HepG2 (cell line): ENCODE measurements around the gene NAT9. TPM values are rescaled to one million over a fixed set of nuclear protein-coding genes. Genes with fewer than 3 reads are reported as not detected.

Experiments
- ATF7 ChIP-seq, 2 experiments: fragments of 450-650 bp in 1 of 2; sonication (generic) in 1 of 2; formaldehyde crosslinking in 1 of 2; IDR thresholded peaks; 2 replicates each; pipeline versions ENCODE4 v1.4.0 to v1.6.1; 2016 to 2020; ENCODE audit warnings: antibody characterized with exemption in 1 of 2, mild to moderate bottlenecking in 1 of 2, missing genetic modification reagents in 1 of 2
- ELF3 ChIP-seq: IDR thresholded peaks from 2 replicates; pipeline ENCODE4 v1.6.1; 2016; ENCODE audit warnings: missing genetic modification reagents, missing compliant biosample characterization
- HNRNPLL ChIP-seq: fragments of 200-400 bp; formaldehyde crosslinking; IDR thresholded peaks from 2 replicates; pipeline ENCODE4 v1.6.1; 2017; ENCODE audit warnings: mild to moderate bottlenecking, low read depth, low read length; ENCODE audit not compliant: poor library complexity, severe bottlenecking
- ISL2 ChIP-seq: sonication (generic); formaldehyde crosslinking; IDR thresholded peaks from 2 replicates; pipeline ENCODE4 v1.5.0; 2020; ENCODE audit warnings: missing genetic modification reagents
- JUNB ChIP-seq: sonication (generic); formaldehyde crosslinking; IDR thresholded peaks from 2 replicates; pipeline ENCODE4 v1.8.0; 2022; ENCODE audit warnings: missing genetic modification reagents, mild to moderate bottlenecking, borderline replicate concordance
- KMT2A ChIP-seq: sonication (generic); formaldehyde crosslinking; IDR thresholded peaks from 2 replicates; pipeline ENCODE4 v1.4.0; 2020; ENCODE audit warnings: missing genetic modification reagents
- MXD4 ChIP-seq: IDR thresholded peaks from 2 replicates; pipeline ENCODE4 v1.6.1; 2016; ENCODE audit warnings: mild to moderate bottlenecking, missing biosample characterization, missing genetic modification reagents
- MYNN ChIP-seq: sonication (generic); formaldehyde crosslinking; IDR thresholded peaks from 2 replicates; pipeline ENCODE4 v1.4.0; 2020; ENCODE audit warnings: mild to moderate bottlenecking, low read depth, missing genetic modification reagents
- NFIB ChIP-seq: sonication (generic); formaldehyde crosslinking; IDR thresholded peaks from 2 replicates; pipeline ENCODE4 v1.9.0; 2021; ENCODE audit warnings: missing genetic modification reagents, mild to moderate bottlenecking, borderline replicate concordance
- RFXANK ChIP-seq: IDR thresholded peaks from 2 replicates; pipeline ENCODE4 v1.6.1; 2016
- ZNF20 ChIP-seq: sonication (generic); formaldehyde crosslinking; IDR thresholded peaks from 2 replicates; pipeline ENCODE4 v1.4.0; 2020; ENCODE audit warnings: mild to moderate bottlenecking, moderate library complexity, missing genetic modification reagents
- ZNF703 ChIP-seq: sonication (generic); formaldehyde crosslinking; IDR thresholded peaks from 2 replicates; pipeline ENCODE4 v1.5.1; 2020; ENCODE audit warnings: missing genetic modification reagents, mild to moderate bottlenecking, moderate library complexity, borderline replicate concordance
- ZNF747 ChIP-seq: sonication (generic); formaldehyde crosslinking; IDR thresholded peaks from 2 replicates; pipeline ENCODE4 v1.8.1; 2023; ENCODE audit warnings: missing genetic modification reagents, mild to moderate bottlenecking, borderline replicate concordance
- polyA plus RNA-seq, 8 experiments: library from polyadenylated mRNA; depleted of rRNA in 3 of 8; stranded (reverse) in 7 of 8; unstranded in 1 of 8; fragments of >200 nt; fragmentation: Illumina TruSeq in 4 of 8; extraction: Trizol in 4 of 8; gene quantifications; 2 replicates each; pipeline versions ENCODE4 v1.2.1 to v1.2.3, GENCODE V29; 2011 to 2016; ENCODE audit warnings: low read depth in 4 of 8, missing spikeins in 1 of 8, mixed read lengths in 1 of 8; ENCODE audit not compliant: insufficient read depth in 1 of 8
- total RNA-seq, 5 experiments: library from RNA; depleted of rRNA; stranded (reverse); fragments of >200 nt; fragmentation: Illumina TruSeq; extraction: Trizol; gene quantifications; 2 replicates each; pipeline ENCODE4 v1.2.3, GENCODE V29; 2016; ENCODE audit warnings: low read depth in 1 of 5
- TF ChIP-seq, protein P1 (sequence below): sonication (generic); formaldehyde crosslinking; IDR thresholded peaks from 2 replicates; pipeline ENCODE4 v1.8.0; 2022; ENCODE audit warnings: missing genetic modification reagents, mild to moderate bottlenecking, inconsistent platforms, borderline replicate concordance
- TF ChIP-seq, protein P2 (sequence below): sonication (generic); formaldehyde crosslinking; IDR thresholded peaks from 2 replicates; pipeline ENCODE4 v1.4.0; 2020; ENCODE audit warnings: low read depth, missing genetic modification reagents

NAT9 gene
- total and polyA plus RNA-seq, 2 of the 13 experiments (the other 11 are each of a cell fraction or from before 2014, with no cell fraction given): 39.7 to 44.2 TPM

DNA sequence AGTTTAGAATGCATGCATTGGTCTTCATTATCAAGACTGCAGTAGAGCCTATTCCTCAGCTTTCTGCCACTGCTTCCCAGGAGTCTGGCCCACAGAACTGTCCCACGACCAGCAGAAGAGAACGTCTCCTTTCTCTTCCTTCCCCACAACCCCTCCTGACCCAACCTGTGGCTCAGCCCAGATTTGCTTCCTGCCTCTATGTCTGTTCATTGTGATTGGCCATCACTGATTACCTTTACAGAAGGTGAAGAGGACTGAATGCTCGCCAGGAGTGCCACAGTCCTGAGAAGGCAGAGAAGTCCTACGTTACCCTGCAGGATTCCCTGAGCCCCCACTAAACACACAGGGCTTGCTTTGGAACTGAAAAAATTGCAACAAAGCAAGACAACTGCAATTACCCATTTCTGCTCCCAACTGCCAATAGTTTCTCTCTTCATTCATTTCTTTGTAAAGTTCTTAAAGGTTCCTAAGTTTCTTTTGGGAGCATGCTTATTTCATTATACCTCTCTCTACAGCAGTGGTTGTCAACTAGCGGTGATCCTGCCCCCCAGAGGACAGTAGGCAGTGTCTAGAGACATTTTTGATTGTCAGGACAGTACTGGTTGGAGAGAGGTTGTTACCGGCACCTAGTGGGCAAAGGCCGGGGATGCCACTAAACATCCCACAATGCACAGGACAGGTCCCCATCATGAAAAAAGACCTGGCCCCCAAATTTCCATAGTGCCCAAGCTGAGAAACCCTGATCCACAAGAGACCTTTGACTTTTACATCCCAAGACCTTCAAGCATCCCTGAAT, 4.5 kb upstream of the NAT9 start (continued):
- TF ChIP-seq MYNN (no peak), NFIB (CRISPR knock-in tag) (no peak), ELF3 (CRISPR knock-in tag) (peak; percentile 44; the same call in 1 of the 2 replicates), ZNF703 (CRISPR knock-in tag) (no peak), ATF7 (IDR thresholded peaks at IDR 0.05) (no peak), ATF7 (CRISPR knock-in tag; IDR thresholded peaks at IDR 0.05) (no peak), MXD4 (0 out of 2 replicates have a peak, but pooled peaks have one; percentile 55), HNRNPLL (no peak), ZNF20 (CRISPR knock-in tag) (no peak), JUNB (no peak), ZNF747 (CRISPR knock-in tag) (peak; percentile 38; the same call in 1 of the 2 replicates), ISL2 (CRISPR knock-in tag) (no peak), KMT2A (CRISPR knock-in tag) (no peak), RFXANK (CRISPR knock-in tag) (peak; percentile 38; the same call in 1 of the 2 replicates)
- TF ChIP-seq, protein P1, sequence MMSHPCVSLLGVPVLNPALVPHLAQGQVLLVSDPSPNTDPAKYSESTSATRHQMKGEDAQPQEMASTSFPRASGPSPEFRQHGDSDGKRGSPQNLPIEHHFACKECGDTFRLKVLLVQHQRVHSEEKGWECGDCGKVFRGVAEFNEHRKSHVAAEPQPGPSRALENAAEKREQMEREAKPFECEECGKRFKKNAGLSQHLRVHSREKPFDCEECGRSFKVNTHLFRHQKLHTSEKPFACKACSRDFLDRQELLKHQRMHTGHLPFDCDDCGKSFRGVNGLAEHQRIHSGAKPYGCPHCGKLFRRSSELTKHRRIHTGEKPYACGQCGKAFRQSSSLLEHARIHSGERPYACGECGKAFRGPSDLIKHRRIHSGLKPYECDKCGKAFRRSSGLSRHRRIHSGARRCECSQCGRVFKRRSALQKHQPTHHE: no peak
- TF ChIP-seq, protein P2, sequence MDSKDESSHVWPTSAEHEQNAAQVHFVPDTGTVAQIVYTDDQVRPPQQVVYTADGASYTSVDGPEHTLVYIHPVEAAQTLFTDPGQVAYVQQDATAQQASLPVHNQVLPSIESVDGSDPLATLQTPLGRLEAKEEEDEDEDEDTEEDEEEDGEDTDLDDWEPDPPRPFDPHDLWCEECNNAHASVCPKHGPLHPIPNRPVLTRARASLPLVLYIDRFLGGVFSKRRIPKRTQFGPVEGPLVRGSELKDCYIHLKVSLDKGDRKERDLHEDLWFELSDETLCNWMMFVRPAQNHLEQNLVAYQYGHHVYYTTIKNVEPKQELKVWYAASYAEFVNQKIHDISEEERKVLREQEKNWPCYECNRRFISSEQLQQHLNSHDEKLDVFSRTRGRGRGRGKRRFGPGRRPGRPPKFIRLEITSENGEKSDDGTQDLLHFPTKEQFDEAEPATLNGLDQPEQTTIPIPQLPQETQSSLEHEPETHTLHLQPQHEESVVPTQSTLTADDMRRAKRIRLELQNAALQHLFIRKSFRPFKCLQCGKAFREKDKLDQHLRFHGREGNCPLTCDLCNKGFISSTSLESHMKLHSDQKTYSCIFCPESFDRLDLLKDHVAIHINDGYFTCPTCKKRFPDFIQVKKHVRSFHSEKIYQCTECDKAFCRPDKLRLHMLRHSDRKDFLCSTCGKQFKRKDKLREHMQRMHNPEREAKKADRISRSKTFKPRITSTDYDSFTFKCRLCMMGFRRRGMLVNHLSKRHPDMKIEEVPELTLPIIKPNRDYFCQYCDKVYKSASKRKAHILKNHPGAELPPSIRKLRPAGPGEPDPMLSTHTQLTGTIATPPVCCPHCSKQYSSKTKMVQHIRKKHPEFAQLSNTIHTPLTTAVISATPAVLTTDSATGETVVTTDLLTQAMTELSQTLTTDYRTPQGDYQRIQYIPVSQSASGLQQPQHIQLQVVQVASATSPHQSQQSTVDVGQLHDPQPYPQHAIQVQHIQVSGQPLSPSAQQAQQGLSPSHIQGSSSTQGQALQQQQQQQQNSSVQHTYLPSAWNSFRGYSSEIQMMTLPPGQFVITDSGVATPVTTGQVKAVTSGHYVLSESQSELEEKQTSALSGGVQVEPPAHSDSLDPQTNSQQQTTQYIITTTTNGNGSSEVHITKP (CRISPR knock-in tag): no peak
